HEK293 (cell line): ENCODE data around the gene KIAA1671.
"Not testable (repeated sequence)": the region's sequence is repeated elsewhere in the genome, so short reads cannot be mapped to it uniquely, and the experiment has no call there.

Source experiments
- CTCF ChIA-PET: fragments of 350-600 bp; formaldehyde crosslinking; extraction: SDS; loops from one replicate; lab custom pipeline; 2021; ENCODE audit warnings: antibody characterized with exemption; lab: Yijun Ruan, JAX
- POLR2A ChIA-PET: fragments of 300-600 bp; formaldehyde crosslinking; extraction: SDS; loops from one replicate; lab custom pipeline; 2020; ENCODE audit warnings: antibody characterized with exemption, inconsistent platforms; lab: Yijun Ruan, JAX
- H3K27ac ChIP-seq: fragments of 200-500 bp; sonication (Bioruptor generic); 2 replicates; pipeline ENCODE4 v1.5.1; 2014; ENCODE audit warnings: low read depth, low read length, control low read depth, inconsistent platforms; ENCODE audit errors: extremely low read depth
- H3K36me3 ChIP-seq, 2 experiments: fragments of 200-500 bp in 1 of 2; sonication (Bioruptor generic) in 1 of 2; 1 replicate in 1 of 2; 2 replicates in 1 of 2; pipeline ENCODE4 v1.5.1; 2014 to 2017; ENCODE audit warnings: inconsistent platforms in 2 of 2, low read length in 2 of 2; ENCODE audit not compliant: control insufficient read depth in 2 of 2, insufficient read depth in 1 of 2
- H3K4me1 ChIP-seq: fragments of 200-500 bp; sonication (Bioruptor generic); 2 replicates; pipeline ENCODE4 v1.5.1; 2014; ENCODE audit warnings: mild to moderate bottlenecking, low read length, inconsistent platforms; ENCODE audit not compliant: control insufficient read depth, insufficient read depth
- H3K4me3 ChIP-seq: 2 replicates; pipeline ENCODE4 v1.5.1; 2011; ENCODE audit warnings: low read depth, mild to moderate bottlenecking, control low read depth, low read length, moderate library complexity
- H3K9me3 ChIP-seq: fragments of 200-500 bp; sonication (Bioruptor generic); 2 replicates; pipeline ENCODE4 v1.5.1; 2014; ENCODE audit warnings: low read depth, low read length, inconsistent platforms; ENCODE audit not compliant: control insufficient read depth, insufficient read depth
- EGR2 ChIP-seq: fragments of 450-650 bp; formaldehyde crosslinking; IDR thresholded peaks from 2 replicates; pipeline ENCODE4 v1.5.1; 2016; ENCODE audit warnings: low read depth, missing biosample characterization, missing genetic modification characterization
- ELK4 ChIP-seq: IDR thresholded peaks from 2 replicates; pipeline ENCODE4 v1.6.1; 2011; ENCODE audit warnings: mild to moderate bottlenecking, low read depth, low read length, borderline replicate concordance
- MZF1 ChIP-seq: fragments of 450-650 bp; formaldehyde crosslinking; IDR thresholded peaks from 2 replicates; pipeline ENCODE4 v1.5.1; 2017; ENCODE audit warnings: missing biosample characterization, missing genetic modification characterization, borderline replicate concordance
- YY1 ChIP-seq: fragments of 450-650 bp; formaldehyde crosslinking; IDR thresholded peaks from 2 replicates; pipeline ENCODE4 v1.5.1; 2018; ENCODE audit warnings: missing biosample characterization, missing genetic modification characterization
- ZBTB26 ChIP-seq: fragments of 450-650 bp; formaldehyde crosslinking; optimal IDR thresholded peaks from 2 replicates; pipeline ENCODE3; 2016; ENCODE audit warnings: missing biosample characterization, mild to moderate bottlenecking, missing genetic modification characterization
- ZBTB8A ChIP-seq: fragments of 450-650 bp; formaldehyde crosslinking; IDR thresholded peaks from 2 replicates; pipeline ENCODE4 v1.5.1; 2016; ENCODE audit warnings: missing biosample characterization, missing genetic modification characterization
- ZFHX2 ChIP-seq: fragments of 450-650 bp; formaldehyde crosslinking; conservative IDR thresholded peaks from 2 replicates; pipeline ENCODE4 v1.5.1; 2016; ENCODE audit warnings: missing biosample characterization, missing genetic modification characterization
- ZIC2 ChIP-seq: fragments of 450-650 bp; formaldehyde crosslinking; IDR thresholded peaks from 2 replicates; pipeline ENCODE4 v1.5.1; 2016; ENCODE audit warnings: missing biosample characterization, missing genetic modification characterization
- ZNF175 ChIP-seq: fragments of 450-650 bp; formaldehyde crosslinking; IDR thresholded peaks from 2 replicates; pipeline ENCODE4 v1.5.1; 2016; ENCODE audit warnings: missing biosample characterization, missing genetic modification characterization
- ZNF23 ChIP-seq: fragments of 450-650 bp; formaldehyde crosslinking; IDR thresholded peaks from 2 replicates; pipeline ENCODE4 v1.5.1; 2016; ENCODE audit warnings: missing biosample characterization, missing genetic modification characterization, borderline replicate concordance
- ZNF26 ChIP-seq: fragments of 450-650 bp; formaldehyde crosslinking; IDR thresholded peaks from 2 replicates; pipeline ENCODE4 v1.5.1; 2016; ENCODE audit warnings: missing biosample characterization, missing genetic modification characterization
- ZNF311 ChIP-seq: fragments of 450-650 bp; formaldehyde crosslinking; IDR thresholded peaks from 2 replicates; pipeline ENCODE4 v1.5.1; 2017; ENCODE audit warnings: missing biosample characterization, missing genetic modification characterization, borderline replicate concordance
- ZNF510 ChIP-seq: fragments of 450-650 bp; formaldehyde crosslinking; IDR thresholded peaks from 2 replicates; pipeline ENCODE4 v1.5.1; 2018; ENCODE audit warnings: mild to moderate bottlenecking, missing genetic modification characterization, missing biosample characterization; ENCODE audit not compliant: insufficient replicate concordance
- ZNF555 ChIP-seq: fragments of 450-650 bp; formaldehyde crosslinking; conservative IDR thresholded peaks from 2 replicates; pipeline ENCODE4 v1.5.1; 2017; ENCODE audit warnings: missing biosample characterization, mild to moderate bottlenecking, missing genetic modification characterization, inconsistent platforms
- ZNF623 ChIP-seq: fragments of 450-650 bp; formaldehyde crosslinking; IDR thresholded peaks from 2 replicates; pipeline ENCODE4 v1.5.1; 2016; ENCODE audit warnings: missing biosample characterization, missing genetic modification characterization
- ZSCAN4 ChIP-seq: fragments of 450-650 bp; formaldehyde crosslinking; IDR thresholded peaks from 2 replicates; pipeline ENCODE4 v1.5.1; 2017; ENCODE audit warnings: missing biosample characterization, missing genetic modification characterization

KIAA1671 gene

GRCh38 chr22:25223269-25223850, 270.8 kb downstream of the KIAA1671 start (continued):
- TF ChIP-seq ZNF26 (no peak), YY1 (tag by site-specific recombination) (no peak)

- no peaks in the 10 kb centered on the region for H3K9me3 ChIP-seq
- no peak overlapping the region for H3K27ac ChIP-seq
- TF ChIP-seq ZNF510 (tag by site-specific recombination) (no peak), ZFHX2 (tag by site-specific recombination) (peak; percentile 91), ZSCAN4 (peak; percentile 98), ZBTB26 (tag by site-specific recombination) (peak; percentile 17), EGR2 (peak; percentile 92)
- H3K4me3 ChIP-seq = no peak overlapping the region
- POLR2A ChIA-PET = no interaction called here
- H3K36me3 ChIP-seq = no peaks in the 10 kb centered on the region
- no peaks in the 10 kb centered on the region for H3K4me1 ChIP-seq
- CTCF ChIA-PET = no interaction called here
Observed at GRCh38 chr22:25228822-25229221, 276.3 kb downstream of the KIAA1671 start.

- POLR2A ChIA-PET, H3K27ac ChIP-seq, H3K4me3 ChIP-seq, H3K36me3 ChIP-seq, H3K9me3 ChIP-seq, H3K4me1 ChIP-seq: not testable (repeated sequence)
- peak; percentile 92 for TF ChIP-seq ZNF623 (tag by site-specific recombination)
- CTCF ChIA-PET = interaction anchor here (1.8 to 6.3 kb wide), 2 partner anchors 28 to 103 kb away, joined by 6 to 43 read pairs; no protein-coding TSS in a partner anchor
Observed at GRCh38 chr22:25230760-25231159, 278.2 kb downstream of the KIAA1671 start.

GRCh38 chr22:25232301-25232700, 279.8 kb downstream of the KIAA1671 start:
- Histone ChIP-seq H3K9me3 (no peaks in the 10 kb centered on the region), H3K27ac (no peak overlapping the region), H3K4me1 (no peaks in the 10 kb centered on the region), H3K36me3 (no peaks in the 10 kb centered on the region), H3K4me3 (no peak overlapping the region)
- ChIA-PET POLR2A (no interaction called here), CTCF (interaction anchor here (0.7 to 6.3 kb wide), 7 partner anchors 30 to 1197 kb away, joined by 3 to 43 read pairs (median 3); no protein-coding TSS in a partner anchor)
- TF ChIP-seq ZNF175 (tag by site-specific recombination) (no peak), ZBTB8A (no peak), ZNF23 (tag by site-specific recombination) (no peak), ZNF555 (tag by site-specific recombination) (no peak), ZNF311 (tag by site-specific recombination) (no peak), ZFHX2 (tag by site-specific recombination) (no peak), ZIC2 (no peak), MZF1 (tag by site-specific recombination) (no peak), ELK4 (no peak), ZNF623 (tag by site-specific recombination) (no peak)
